ENCODE data around the gene EPS8. TPM values are rescaled to one million over a fixed set of nuclear protein-coding genes. Genes with fewer than 3 reads are reported as not detected.
"Not testable (repeated sequence)": the region's sequence is repeated elsewhere in the genome, so short reads cannot be mapped to it uniquely, and the experiment has no call there.

EPS8 gene
- total RNA-seq, 2 experiments from 2014 or later, result 1.3 to 2.1 TPM

GRCh38 chr12:15782667-15783066 lies 6.5 kb downstream of the EPS8 start:
- Mint-ChIP-seq H3K9me3 (no peaks in the 10 kb centered on the region), H3K4me3 (no peak overlapping the region), H3K36me3 (no peaks in the 10 kb centered on the region)

GRCh38 chr12:15779925-15780324 lies 9.3 kb downstream of the EPS8 start:
- H3K9me3 Mint-ChIP-seq, result no peaks in the 10 kb centered on the region
- H3K27me3 Mint-ChIP-seq, result peaks cover 52% of the 10 kb centered on the region
- H3K4me1 Mint-ChIP-seq, result no peaks in the 10 kb centered on the region
- no peak overlapping the region for H3K27ac Mint-ChIP-seq
- no peak for DNase-seq
- no peaks in the 10 kb centered on the region for H3K36me3 Mint-ChIP-seq
- no peak overlapping the region for H3K4me3 Mint-ChIP-seq

More at GRCh38 chr12:15782667-15783066, 6.5 kb downstream of the EPS8 start:
- DNase-seq, result no peak
- Mint-ChIP-seq H3K27ac (no peak overlapping the region), H3K27me3 (peaks cover 60% of the 10 kb centered on the region), H3K4me1 (peaks cover under 1% of the 10 kb centered on the region)

- no peaks in the 10 kb centered on the region for H3K4me1 Mint-ChIP-seq
- H3K9me3 Mint-ChIP-seq, result no peaks in the 10 kb centered on the region
- H3K36me3 Mint-ChIP-seq, result no peaks in the 10 kb centered on the region
- no peak overlapping the region for H3K4me3 Mint-ChIP-seq
- no peak overlapping the region for H3K27ac Mint-ChIP-seq
- DNase-seq, result no peak
- peaks cover 40% of the 10 kb centered on the region for H3K27me3 Mint-ChIP-seq
These were observed 11.1 kb downstream of the EPS8 start for GRCh38 chr12:15778126-15778525.

DNA sequence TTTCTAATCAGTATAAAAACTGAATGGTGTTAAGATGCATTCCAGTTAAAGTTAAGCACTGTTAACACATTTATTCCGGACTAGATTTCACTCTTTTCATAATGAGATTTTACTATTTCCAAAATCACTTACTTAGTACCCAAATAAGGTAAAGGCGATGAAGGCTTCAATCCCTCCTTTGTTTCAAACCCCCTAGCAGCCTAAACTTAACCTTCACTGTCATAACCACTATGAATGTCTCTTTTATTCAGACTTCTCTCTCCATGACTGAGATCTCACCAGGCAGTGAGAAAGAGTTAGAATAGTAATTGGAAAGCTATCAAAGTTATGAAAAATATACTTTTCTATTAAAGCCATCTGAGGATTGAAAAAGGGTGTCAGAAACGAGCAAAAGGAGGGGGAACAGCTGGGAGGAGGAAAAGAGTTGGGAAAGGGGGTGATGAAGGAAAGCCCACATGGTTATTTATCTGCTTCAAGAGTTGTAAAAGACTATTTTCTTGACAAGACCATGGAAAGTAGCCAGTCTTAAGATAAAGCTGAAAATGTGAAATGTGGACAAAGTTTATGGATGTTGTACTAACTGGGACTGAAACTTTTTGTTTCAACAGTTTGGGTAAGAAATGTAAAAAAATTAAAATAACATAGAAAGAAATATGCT lies 11.7 kb downstream of the EPS8 start:
- no peak for DNase-seq
- H3K36me3 Mint-ChIP-seq, result no peaks in the 10 kb centered on the region
- H3K27me3 Mint-ChIP-seq, result peaks cover 35% of the 10 kb centered on the region
- no peaks in the 10 kb centered on the region for H3K9me3 Mint-ChIP-seq
- no peaks in the 10 kb centered on the region for H3K4me1 Mint-ChIP-seq
- H3K27ac Mint-ChIP-seq, result no peak overlapping the region
- no peak overlapping the region for H3K4me3 Mint-ChIP-seq

DNA sequence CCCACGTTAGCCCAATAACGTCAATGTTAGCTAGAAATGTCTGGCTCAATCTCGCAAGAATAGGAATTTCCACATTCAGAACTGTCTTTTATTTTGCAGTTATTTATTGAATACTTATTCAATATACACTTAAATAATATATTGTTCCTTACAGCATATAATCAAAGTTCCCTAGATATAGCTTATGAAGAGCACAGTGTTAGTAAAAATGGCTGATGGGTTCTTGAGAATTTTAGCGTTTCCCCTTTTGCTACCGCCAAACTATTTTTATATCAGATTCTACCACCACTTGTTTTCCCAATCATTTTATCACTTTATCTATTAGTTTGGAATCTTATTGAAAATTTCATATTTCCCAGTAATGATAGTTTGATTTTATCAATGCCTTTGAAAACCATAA lies 12.7 kb downstream of the EPS8 start:
- H3K9me3 Mint-ChIP-seq, result no peaks in the 10 kb centered on the region
- H3K36me3 Mint-ChIP-seq, result no peaks in the 10 kb centered on the region
- H3K27me3 Mint-ChIP-seq, result peaks cover 31% of the 10 kb centered on the region
- H3K4me1 Mint-ChIP-seq, result no peaks in the 10 kb centered on the region
- DNase-seq, result no peak
- H3K27ac Mint-ChIP-seq, result no peak overlapping the region
- H3K4me3 Mint-ChIP-seq, result no peak overlapping the region

DNA sequence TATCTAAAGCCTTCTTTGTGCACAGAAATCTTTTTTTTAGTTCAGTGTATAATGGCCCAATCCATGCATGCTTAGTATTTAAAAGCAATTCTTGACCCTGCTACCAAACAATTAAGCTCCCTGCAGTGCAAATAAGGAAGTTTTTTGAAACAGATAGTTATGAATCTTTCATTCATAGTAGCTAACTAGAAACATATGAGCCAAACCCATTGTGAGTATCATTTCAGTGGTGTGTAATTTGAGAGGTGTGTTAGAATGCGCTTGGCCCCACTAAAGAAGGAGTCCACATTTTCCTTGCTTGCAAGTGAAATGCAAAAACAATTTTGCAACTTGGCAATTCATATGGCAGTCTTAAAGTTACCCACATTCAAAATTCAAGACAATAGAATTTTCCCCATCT lies 14.4 kb downstream of the EPS8 start:
- no peak for DNase-seq
- Mint-ChIP-seq H3K27me3 (peaks cover 22% of the 10 kb centered on the region), H3K27ac (no peak overlapping the region), H3K9me3 (no peaks in the 10 kb centered on the region), H3K4me1 (peaks cover 2% of the 10 kb centered on the region), H3K36me3 (no peaks in the 10 kb centered on the region), H3K4me3 (no peak overlapping the region)

- H3K9me3 Mint-ChIP-seq, result no peaks in the 10 kb centered on the region
- DNase-seq, result no peak
- no peaks in the 10 kb centered on the region for H3K36me3 Mint-ChIP-seq
- H3K4me3 Mint-ChIP-seq, result no peak overlapping the region
- H3K4me1 Mint-ChIP-seq, result peaks cover 2% of the 10 kb centered on the region
- H3K27me3 Mint-ChIP-seq, result peaks cover 9% of the 10 kb centered on the region
- H3K27ac Mint-ChIP-seq, result no peak overlapping the region
These were observed 16.7 kb downstream of the EPS8 start for GRCh38 chr12:15772405-15773018.

DNA sequence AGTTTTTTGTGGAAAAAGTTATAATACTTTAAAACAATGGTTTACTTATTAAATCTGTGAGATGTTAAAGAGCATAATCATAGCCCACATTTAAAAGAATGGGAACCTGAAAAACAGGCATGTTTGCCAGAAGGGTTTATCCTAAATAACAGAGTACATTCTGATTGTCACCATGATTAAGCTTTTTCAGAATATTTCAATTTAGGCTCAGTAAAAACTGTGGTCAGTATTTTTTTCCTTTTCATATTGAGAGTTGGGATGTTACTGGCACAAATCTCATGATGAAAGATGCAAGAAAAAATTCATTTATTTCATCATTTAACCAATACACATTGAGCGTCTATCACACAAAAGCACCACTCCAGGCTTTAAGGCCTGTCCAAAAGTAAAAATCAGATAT lies 18.6 kb downstream of the EPS8 start:
- Mint-ChIP-seq H3K9me3 (no peaks in the 10 kb centered on the region), H3K4me1 (peaks cover 2% of the 10 kb centered on the region), H3K27ac (no peak overlapping the region), H3K27me3 (no peaks in the 10 kb centered on the region), H3K4me3 (no peak overlapping the region), H3K36me3 (no peaks in the 10 kb centered on the region)
- no peak for DNase-seq

DNA sequence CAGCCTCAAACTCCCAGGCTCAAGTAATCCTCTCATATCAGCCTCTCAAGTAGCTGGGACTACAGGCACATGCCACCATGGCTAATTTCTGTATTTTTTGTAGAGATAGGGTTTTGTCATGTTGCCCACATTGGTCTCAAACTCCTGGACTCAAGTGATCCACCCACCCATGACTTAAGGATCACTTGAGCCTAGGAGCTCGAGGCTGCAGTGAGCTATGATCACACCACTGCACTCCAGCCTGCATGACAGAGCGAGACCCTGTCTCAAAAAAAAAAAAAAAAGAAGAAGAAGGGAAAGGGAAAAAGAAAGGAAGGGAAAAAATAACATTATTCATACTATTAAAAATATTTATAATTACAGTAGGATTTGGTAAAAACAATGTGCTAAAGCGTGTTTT lies 19.2 kb downstream of the EPS8 start:
- Mint-ChIP-seq H3K27me3 (no peaks in the 10 kb centered on the region), H3K36me3 (no peaks in the 10 kb centered on the region), H3K27ac (no peak overlapping the region), H3K4me1 (peaks cover 2% of the 10 kb centered on the region), H3K9me3 (no peaks in the 10 kb centered on the region), H3K4me3 (no peak overlapping the region)
- no peak for DNase-seq

GRCh38 chr12:15769586-15769985 lies 19.6 kb downstream of the EPS8 start:
- Mint-ChIP-seq H3K27me3 (no peaks in the 10 kb centered on the region), H3K36me3 (no peaks in the 10 kb centered on the region)

DNA sequence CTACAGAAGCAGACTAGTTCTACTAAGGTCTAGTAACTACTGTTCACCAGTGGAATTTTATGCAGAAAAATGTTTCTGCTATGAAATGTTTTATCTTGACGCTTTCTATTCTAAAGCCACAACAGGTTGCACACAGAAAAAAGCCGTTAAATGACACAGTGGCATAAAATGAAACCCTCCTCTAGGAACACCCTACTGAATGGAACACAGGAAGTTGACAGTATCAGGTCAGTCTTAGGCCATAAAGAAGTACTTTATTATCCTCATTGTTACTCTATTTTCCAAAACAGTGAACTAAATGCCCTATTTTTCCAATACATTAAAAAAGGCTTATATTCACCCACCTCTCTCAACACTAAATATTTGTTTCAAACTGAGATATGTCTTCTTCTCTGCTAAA lies 21.9 kb downstream of the EPS8 start:
- Mint-ChIP-seq H3K4me1 (peaks cover 2% of the 10 kb centered on the region), H3K27me3 (no peaks in the 10 kb centered on the region), H3K27ac (no peak overlapping the region), H3K9me3 (no peaks in the 10 kb centered on the region), H3K4me3 (no peak overlapping the region), H3K36me3 (no peaks in the 10 kb centered on the region)
- DNase-seq, result no peak

More at GRCh38 chr12:15769586-15769985, 19.6 kb downstream of the EPS8 start:
- DNase-seq, result no peak
- H3K9me3 Mint-ChIP-seq, result no peaks in the 10 kb centered on the region
- H3K4me1 Mint-ChIP-seq, result peaks cover 2% of the 10 kb centered on the region
- H3K4me3 Mint-ChIP-seq, result no peak overlapping the region
- no peak overlapping the region for H3K27ac Mint-ChIP-seq

GRCh38 chr12:15763328-15763727 lies 25.9 kb downstream of the EPS8 start:
- no peaks in the 10 kb centered on the region for H3K4me1 Mint-ChIP-seq
- H3K9me3 Mint-ChIP-seq, result no peaks in the 10 kb centered on the region
- H3K4me3 Mint-ChIP-seq, result no peak overlapping the region
- DNase-seq, result no peak
- no peaks in the 10 kb centered on the region for H3K36me3 Mint-ChIP-seq
- H3K27ac Mint-ChIP-seq, result no peak overlapping the region
- H3K27me3 Mint-ChIP-seq, result peaks cover 4% of the 10 kb centered on the region

- not testable (repeated sequence) for DNase-seq, H3K4me3 Mint-ChIP-seq, H3K36me3 Mint-ChIP-seq, H3K4me1 Mint-ChIP-seq, H3K27ac Mint-ChIP-seq, H3K27me3 Mint-ChIP-seq, H3K9me3 Mint-ChIP-seq
These were observed 27.0 kb downstream of the EPS8 start for GRCh38 chr12:15762162-15762561.

GRCh38 chr12:15757553-15758255 lies 31.5 kb downstream of the EPS8 start:
- H3K4me3 Mint-ChIP-seq, result no peak overlapping the region
- H3K27me3 Mint-ChIP-seq, result peaks cover 12% of the 10 kb centered on the region
- H3K27ac Mint-ChIP-seq, result no peak overlapping the region
- no peak for DNase-seq
- H3K4me1 Mint-ChIP-seq, result peaks cover 2% of the 10 kb centered on the region
- no peaks in the 10 kb centered on the region for H3K9me3 Mint-ChIP-seq
- no peaks in the 10 kb centered on the region for H3K36me3 Mint-ChIP-seq

DNA sequence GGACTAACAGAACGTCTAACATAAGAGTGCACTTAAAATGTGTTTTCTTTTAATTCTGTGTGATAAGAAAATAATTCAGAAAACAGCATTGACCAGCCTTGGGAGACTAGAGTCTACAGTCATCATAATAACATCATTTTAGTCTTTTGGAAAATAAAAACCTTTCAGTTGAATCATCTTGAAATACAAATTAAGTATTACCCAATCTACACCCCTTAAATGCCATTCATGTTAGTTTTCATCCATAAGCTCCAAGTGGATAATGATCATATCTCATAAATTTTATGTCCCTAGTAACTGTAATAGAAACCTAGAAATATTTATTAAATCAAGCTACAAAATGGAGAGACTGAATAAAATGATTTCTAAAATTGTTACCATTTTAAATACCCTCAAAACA lies 32.4 kb downstream of the EPS8 start:
- Mint-ChIP-seq H3K9me3 (no peaks in the 10 kb centered on the region), H3K36me3 (no peaks in the 10 kb centered on the region), H3K4me3 (no peak overlapping the region), H3K4me1 (peaks cover 2% of the 10 kb centered on the region), H3K27me3 (peaks cover 12% of the 10 kb centered on the region), H3K27ac (no peak overlapping the region)
- DNase-seq, result no peak

DNA sequence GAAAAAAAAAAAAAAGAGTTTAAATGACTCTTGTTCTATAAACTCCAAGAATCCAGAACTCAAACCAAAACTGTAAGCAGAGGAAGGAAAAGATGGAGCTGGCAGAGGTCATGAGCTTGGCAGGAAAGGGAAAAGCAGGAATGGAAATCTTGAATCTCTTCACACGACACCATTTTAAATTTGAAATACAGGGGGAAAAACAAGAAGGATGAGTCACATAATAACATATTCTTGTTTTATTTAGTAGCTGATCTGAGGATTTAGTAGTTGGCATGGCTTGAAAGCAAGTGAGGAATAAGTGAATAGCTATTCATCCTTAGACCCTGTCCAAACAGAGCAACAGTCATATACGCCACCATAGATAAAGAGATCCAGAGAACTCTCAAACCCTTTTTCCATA lies 35.0 kb downstream of the EPS8 start:
- Mint-ChIP-seq H3K27ac (no peak overlapping the region), H3K9me3 (no peaks in the 10 kb centered on the region), H3K27me3 (peaks cover 9% of the 10 kb centered on the region), H3K36me3 (no peaks in the 10 kb centered on the region), H3K4me3 (no peak overlapping the region), H3K4me1 (peaks cover 2% of the 10 kb centered on the region)
- no peak for DNase-seq

Measured in activated naive CD8-positive, alpha-beta T cell treated with anti-CD3 and anti-CD28 coated beads for 36 hours (primary cell).